LNCaP clone FGC (cell line): ENCODE measurements around the gene ZSCAN20.
A peak's percentile ranks its signal among the peaks of the same experiment; 100 is the strongest.

Experiments
- DNase-seq: peaks from one replicate; pipeline ENCODE4 v3.0.0-alpha.2; 2011; ENCODE audit warnings: low read depth
- H3K4me3 ChIP-seq: 2 replicates; pipeline ENCODE4 v1.5.1; 2011; ENCODE audit warnings: mild to moderate bottlenecking, low read depth, low read length, control low read depth
- TF ChIP-seq, protein P1 (sequence below): IDR thresholded peaks from 2 replicates; pipeline ENCODE4 v1.5.1; 2012; ENCODE audit warnings: mild to moderate bottlenecking; ENCODE audit not compliant: control insufficient read depth, insufficient read depth; ENCODE audit errors: extremely low read depth

ZSCAN20 gene

DNA sequence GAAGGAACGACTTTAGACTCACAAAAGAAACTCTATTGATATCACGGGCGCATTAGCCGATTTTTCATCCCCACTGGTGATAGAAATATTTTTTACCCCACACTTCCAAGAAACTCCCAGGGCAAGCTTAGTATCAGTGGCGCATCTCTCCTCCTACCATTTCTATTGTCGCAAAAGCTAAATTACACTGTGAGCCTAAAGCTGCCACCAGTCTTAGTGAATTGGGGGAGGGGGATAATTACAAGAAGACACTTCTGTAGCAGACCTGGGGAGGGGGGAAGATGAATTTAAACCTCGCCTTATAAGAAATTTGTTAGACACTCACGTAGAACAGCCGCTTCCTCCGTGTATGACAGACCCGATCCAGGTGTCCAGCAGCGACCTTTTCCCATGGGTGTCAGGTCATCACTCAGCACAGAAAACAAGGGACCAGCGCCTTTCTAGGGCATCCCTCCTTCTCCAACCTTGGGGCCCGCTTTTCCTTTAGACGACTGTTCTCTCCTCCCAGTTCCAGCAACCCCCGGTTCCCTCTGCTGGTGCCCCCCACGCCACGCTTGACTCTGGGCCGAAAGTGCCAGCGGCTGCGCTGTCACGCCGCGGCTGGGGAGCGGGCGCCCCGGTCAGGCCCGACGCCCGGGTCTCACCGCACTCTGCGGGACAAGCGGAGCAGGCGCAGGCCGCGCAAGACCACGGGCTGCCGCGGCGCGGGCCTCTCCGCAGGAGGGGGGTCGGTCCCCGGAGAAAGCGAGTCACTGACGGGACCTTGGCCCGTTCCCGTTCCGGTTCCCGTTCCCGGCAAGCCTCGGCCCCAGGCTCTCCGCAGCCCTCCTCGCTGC lies 42.4 kb upstream of the ZSCAN20 start:
- H3K4me3 ChIP-seq, result peak overlapping the region; percentile 68
- TF ChIP-seq, protein P1, sequence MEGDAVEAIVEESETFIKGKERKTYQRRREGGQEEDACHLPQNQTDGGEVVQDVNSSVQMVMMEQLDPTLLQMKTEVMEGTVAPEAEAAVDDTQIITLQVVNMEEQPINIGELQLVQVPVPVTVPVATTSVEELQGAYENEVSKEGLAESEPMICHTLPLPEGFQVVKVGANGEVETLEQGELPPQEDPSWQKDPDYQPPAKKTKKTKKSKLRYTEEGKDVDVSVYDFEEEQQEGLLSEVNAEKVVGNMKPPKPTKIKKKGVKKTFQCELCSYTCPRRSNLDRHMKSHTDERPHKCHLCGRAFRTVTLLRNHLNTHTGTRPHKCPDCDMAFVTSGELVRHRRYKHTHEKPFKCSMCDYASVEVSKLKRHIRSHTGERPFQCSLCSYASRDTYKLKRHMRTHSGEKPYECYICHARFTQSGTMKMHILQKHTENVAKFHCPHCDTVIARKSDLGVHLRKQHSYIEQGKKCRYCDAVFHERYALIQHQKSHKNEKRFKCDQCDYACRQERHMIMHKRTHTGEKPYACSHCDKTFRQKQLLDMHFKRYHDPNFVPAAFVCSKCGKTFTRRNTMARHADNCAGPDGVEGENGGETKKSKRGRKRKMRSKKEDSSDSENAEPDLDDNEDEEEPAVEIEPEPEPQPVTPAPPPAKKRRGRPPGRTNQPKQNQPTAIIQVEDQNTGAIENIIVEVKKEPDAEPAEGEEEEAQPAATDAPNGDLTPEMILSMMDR, result 0 out of 2 replicates have a peak, but pooled peaks have one; percentile 9
- no peak for DNase-seq

GRCh38 chr1:33430692-33431593 lies 41.5 kb upstream of the ZSCAN20 start, which contains the start of gene PHC2:
PHC2 (minus strand) TSS chr1:33431095; CDS start chr1:33375539, 55,556 bp downstream.
- TF ChIP-seq, protein P1, result peak; percentile 39; the same call in 1 of the 2 replicates
- peak within 1 kb of the TSS; percentile 68 for H3K4me3 ChIP-seq
- peak; percentile 94 for DNase-seq

DNA sequence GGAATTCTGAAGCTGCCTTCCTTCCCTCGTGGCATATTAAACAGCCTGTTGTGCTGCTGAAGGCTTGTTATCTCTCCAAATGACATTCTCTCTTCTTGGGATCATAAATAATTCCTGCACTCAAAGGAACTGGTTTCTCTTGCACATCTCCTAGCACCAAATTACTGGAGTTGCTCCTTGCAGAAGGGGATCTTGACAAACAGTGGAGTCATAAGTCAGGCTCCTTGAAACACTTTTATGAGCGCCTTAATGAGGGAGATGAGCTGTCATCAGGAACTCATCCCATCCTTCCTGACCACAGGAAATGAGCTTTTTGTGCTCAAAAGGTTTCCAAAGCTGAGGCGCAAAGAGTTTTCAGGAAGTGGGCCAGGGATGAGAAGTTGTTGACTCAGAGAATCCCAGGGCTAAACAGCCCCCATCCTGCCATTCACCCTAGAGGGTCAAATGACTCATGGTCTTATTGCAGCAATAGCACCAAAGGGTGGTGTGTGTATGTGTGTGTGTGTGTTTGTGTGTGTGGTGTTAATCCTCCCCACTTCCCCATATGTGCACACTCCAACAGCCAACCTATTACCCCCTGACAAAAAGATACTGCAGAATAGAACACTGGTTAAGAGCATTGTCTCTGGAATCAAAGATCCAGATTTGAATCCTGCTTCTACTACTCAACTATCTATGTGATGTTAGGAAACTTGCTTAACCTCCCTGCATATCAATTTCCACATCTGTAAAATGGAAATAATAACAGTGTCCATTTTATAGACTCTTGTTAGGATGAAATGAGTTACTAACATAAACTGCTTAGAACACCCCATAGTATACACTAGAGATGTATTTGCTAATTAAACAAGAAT lies 38.7 kb upstream of the ZSCAN20 start:
- DNase-seq, result no peak
- H3K4me3 ChIP-seq, result no peak overlapping the region
- TF ChIP-seq, protein P1, result no peak

DNA sequence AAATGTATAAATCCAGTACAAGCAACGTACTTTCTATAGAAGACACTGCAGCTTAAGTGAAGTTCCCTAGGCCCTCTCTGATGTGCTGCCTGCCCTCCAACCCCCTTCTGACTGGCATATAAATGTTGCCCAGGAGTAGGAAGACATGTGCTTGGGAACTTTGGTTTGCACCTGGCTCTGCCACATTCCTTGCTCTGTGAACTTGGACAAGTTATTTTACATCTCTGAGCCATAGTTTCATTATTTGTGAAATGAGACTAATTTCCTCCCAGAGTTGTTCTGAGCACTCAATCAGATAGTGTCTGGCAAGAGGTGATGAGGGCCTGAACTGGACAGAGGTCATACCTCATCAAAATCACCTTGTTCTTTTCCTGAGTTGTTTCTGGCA lies 38.1 kb upstream of the ZSCAN20 start:
- no peak for DNase-seq
- no peak overlapping the region for H3K4me3 ChIP-seq

GRCh38 chr1:33435096-33435820 lies 37.2 kb upstream of the ZSCAN20 start:
- DNase-seq, result no peak
- H3K4me3 ChIP-seq, result no peak overlapping the region
- TF ChIP-seq, protein P1, result no peak

More for the DNA sequence above, 38.1 kb upstream of the ZSCAN20 start:
- TF ChIP-seq, protein P1, result no peak
